Right lobe of liver (tissue), 4 donors: Measurements from ENCODE around the gene SEPTIN11.

Source experiments
- POLR2A ChIP-seq: fragments of 450-650 bp; IDR thresholded peaks from one replicate; pipeline ENCODE4 v1.6.1; 2017; ENCODE audit warnings: antibody characterized with exemption, mild to moderate bottlenecking
- TF ChIP-seq, protein P1 (sequence below), 4 donors: fragments of 200-600 bp in 3 of 4; fragments of 450-650 bp in 1 of 4; IDR thresholded peaks; one replicate each; pipeline versions ENCODE4 v1.5.1 to v1.8.0; 2016 to 2022; ENCODE audit warnings: antibody characterized with exemption in 4 of 4, mild to moderate bottlenecking in 2 of 4
- donor health status: DM: no; HTN: no; CAD: no.
- donor health status: DM: no; HTN: no; CAD: no.
- donor health status: DM: no; HTN: yes; CAD: no.

DNA sequence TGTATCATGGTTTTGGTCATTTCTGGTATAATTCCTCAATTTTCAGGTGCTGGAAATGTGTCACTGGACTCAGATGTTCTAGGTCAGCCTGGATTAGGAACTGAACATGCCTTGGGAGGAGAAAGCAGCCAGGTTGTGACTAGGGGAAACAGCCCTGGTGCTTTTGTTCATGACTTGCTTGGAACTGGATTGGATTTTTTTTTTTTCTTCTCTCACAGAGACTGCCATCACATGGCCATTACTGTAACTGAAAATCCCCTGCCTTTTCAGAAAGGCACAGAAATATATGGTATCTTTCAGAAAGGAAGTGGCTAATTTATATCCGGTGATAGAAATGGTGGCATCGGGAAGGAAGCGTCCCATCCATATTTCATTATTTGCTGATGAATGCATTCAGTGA, 34.6 kb downstream of the SEPTIN11 start:
- TF ChIP-seq, protein P1, sequence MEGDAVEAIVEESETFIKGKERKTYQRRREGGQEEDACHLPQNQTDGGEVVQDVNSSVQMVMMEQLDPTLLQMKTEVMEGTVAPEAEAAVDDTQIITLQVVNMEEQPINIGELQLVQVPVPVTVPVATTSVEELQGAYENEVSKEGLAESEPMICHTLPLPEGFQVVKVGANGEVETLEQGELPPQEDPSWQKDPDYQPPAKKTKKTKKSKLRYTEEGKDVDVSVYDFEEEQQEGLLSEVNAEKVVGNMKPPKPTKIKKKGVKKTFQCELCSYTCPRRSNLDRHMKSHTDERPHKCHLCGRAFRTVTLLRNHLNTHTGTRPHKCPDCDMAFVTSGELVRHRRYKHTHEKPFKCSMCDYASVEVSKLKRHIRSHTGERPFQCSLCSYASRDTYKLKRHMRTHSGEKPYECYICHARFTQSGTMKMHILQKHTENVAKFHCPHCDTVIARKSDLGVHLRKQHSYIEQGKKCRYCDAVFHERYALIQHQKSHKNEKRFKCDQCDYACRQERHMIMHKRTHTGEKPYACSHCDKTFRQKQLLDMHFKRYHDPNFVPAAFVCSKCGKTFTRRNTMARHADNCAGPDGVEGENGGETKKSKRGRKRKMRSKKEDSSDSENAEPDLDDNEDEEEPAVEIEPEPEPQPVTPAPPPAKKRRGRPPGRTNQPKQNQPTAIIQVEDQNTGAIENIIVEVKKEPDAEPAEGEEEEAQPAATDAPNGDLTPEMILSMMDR (IDR thresholded peaks at IDR 0.05): peak; percentile 16 to 36 (median 32)
- TF ChIP-seq POLR2A: no peak
